CD4-positive, CD25-positive, alpha-beta regulatory T cell (primary cell): ENCODE data around the gene LRMDA. TPM values are rescaled to one million over a fixed set of nuclear protein-coding genes. Genes with fewer than 3 reads are reported as not detected.

Experiments used
- ATAC-seq, 2 donors: fragments of 150-1000 bp; cut with Tn5 transposase; one replicate each; pipeline ENCODE4 v1.10.0; 2021; ENCODE audit warnings: low read depth in 2 of 2, moderate number of reproducible peaks in 2 of 2, moderate library complexity in 1 of 2
- DNase-seq, 3 donors: peaks; one replicate each; pipeline versions ENCODE4 v3.0.0 to v3.0.0-alpha.2; 2012 to 2022; ENCODE audit warnings: mixed read lengths in 1 of 3
- H3K27ac ChIP-seq: one replicate; pipeline ENCODE4 v1.7.0; 2013; ENCODE audit warnings: mild to moderate bottlenecking, low read length; ENCODE audit not compliant: insufficient read depth, poor library complexity, severe bottlenecking
- H3K27me3 ChIP-seq: one replicate; pipeline ENCODE4 v1.7.0; 2013; ENCODE audit warnings: low read length; ENCODE audit not compliant: control insufficient read depth, insufficient read depth
- H3K36me3 ChIP-seq: one replicate; pipeline ENCODE4 v1.7.0; 2013; ENCODE audit warnings: mild to moderate bottlenecking, low read length, moderate library complexity; ENCODE audit not compliant: control insufficient read depth, insufficient read depth
- H3K4me1 ChIP-seq: 2 replicates; pipeline ENCODE4 v1.7.0; 2013; ENCODE audit warnings: mild to moderate bottlenecking, low read length; ENCODE audit not compliant: insufficient read depth, control insufficient read depth, poor library complexity, severe bottlenecking
- H3K4me3 ChIP-seq: one replicate; pipeline ENCODE4 v1.7.0; 2013; ENCODE audit warnings: low read depth, mild to moderate bottlenecking, low read length, moderate library complexity
- H3K9me3 ChIP-seq, 2 experiments: 1 replicate in 1 of 2; 2 replicates in 1 of 2; pipeline ENCODE4 v1.7.0; 2013; ENCODE audit warnings: low read length in 2 of 2, mild to moderate bottlenecking in 1 of 2, moderate library complexity in 1 of 2; ENCODE audit not compliant: control insufficient read depth in 2 of 2
- H3K27ac Mint-ChIP-seq, 3 donors: one replicate each; pipeline ENCODE4 v1.8.0; 2020 to 2022; ENCODE audit warnings: mild to moderate bottlenecking in 3 of 3, mixed read lengths in 3 of 3, moderate library complexity in 2 of 3
- H3K27me3 Mint-ChIP-seq: one replicate; pipeline ENCODE4 v1.8.0; 2022; ENCODE audit warnings: mild to moderate bottlenecking, mixed read lengths
- H3K36me3 Mint-ChIP-seq: one replicate; pipeline ENCODE4 v1.8.0; 2020; ENCODE audit warnings: mixed read lengths
- H3K4me1 Mint-ChIP-seq, 4 donors: one replicate each; pipeline ENCODE4 v1.8.0; 2020 to 2022; ENCODE audit warnings: mixed read lengths in 4 of 4, mild to moderate bottlenecking in 1 of 4
- H3K4me3 Mint-ChIP-seq, 4 donors: one replicate each; pipeline ENCODE4 v1.8.0; 2020 to 2022; ENCODE audit warnings: mild to moderate bottlenecking in 4 of 4, mixed read lengths in 4 of 4, moderate library complexity in 3 of 4
- H3K9me3 Mint-ChIP-seq, 7 donors: one replicate each; pipeline ENCODE4 v1.8.0; 2020 to 2022; ENCODE audit warnings: mixed read lengths in 7 of 7, mild to moderate bottlenecking in 3 of 7, moderate library complexity in 2 of 7
- polyA plus RNA-seq, 4 donors: library from polyadenylated mRNA; unstranded; fragments of 300-500 nt; fragmentation: Illumina TruSeq; gene quantifications; one replicate each; pipeline ENCODE4 v1.2.3, GENCODE V29; 2021
- total RNA-seq: library from RNA; stranded (reverse); gene quantifications from one replicate; pipeline ENCODE4 v1.2.3, GENCODE V29; 2022

The LRMDA gene
- total and polyA plus RNA-seq, 5 donors from 2014 or later, result 0.10 TPM; not detected in 4

DNA sequence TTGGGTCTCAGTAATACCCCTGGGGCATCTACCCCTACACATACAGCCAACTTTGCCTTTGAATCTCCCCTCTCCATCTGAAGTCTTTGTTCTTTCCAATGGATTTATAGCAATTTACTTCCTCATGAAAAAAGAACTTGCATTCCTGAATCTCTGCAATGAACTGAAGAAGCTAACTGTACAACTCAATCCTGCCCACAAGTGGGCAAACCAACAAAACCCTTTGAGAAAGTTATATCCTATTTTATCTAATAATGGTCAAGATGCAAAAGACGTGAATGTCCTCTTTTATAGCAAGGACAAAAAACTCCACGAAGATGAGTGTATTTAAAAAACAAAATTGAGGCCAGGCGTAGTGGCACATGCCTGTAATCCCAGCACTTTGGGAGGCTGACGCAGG lies 991.3 kb downstream of the LRMDA start:
- no peak overlapping the region for H3K27ac Mint-ChIP-seq
- ATAC-seq, result no peak
- H3K4me1 Mint-ChIP-seq, result no peaks in the 10 kb centered on the region

DNA sequence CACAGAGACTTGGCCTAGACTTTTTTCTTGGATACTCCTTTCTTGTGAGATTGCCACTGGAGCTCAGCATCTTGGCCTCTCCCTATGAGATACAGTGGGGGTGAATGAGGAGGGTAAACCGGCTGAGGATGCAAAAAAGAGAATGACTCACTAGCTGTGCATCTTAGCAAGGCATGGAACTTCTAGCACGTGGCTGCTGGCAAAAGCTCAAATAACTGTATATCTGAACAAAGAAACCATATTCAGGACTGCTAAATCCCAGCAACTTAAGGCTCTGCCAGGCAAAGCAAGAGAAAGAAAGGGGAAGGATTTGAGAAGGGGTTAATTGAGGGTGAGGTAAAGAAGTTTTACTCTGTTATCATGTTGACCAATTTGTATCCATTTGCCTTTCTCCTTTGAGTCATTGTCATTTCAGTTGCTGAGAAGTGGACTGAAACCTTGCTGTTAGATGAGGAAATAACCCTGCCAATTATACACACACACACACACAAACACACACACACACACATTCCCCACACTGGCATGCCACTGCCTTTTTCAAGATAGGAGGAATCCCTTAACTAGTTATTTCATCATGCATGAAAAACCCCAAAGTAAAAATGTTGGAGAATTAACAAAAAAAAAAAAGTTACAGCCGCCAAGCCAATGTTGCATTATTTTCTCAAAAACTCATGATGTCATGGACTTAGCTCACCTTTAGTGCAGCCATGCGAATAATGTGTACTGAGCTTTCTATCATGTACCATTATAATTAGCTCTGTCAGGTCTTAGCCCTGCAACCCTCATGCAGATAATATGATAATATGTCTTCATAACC lies 997.3 kb downstream of the LRMDA start:
- H3K4me3 ChIP-seq, result no peak overlapping the region
- H3K4me1 ChIP-seq, result no peaks in the 10 kb centered on the region
- no peaks in the 10 kb centered on the region for H3K9me3 ChIP-seq
- H3K4me1 Mint-ChIP-seq, result no peaks in the 10 kb centered on the region
- DNase-seq, result no peak
- ATAC-seq, result no peak
- H3K27me3 Mint-ChIP-seq, result no peaks in the 10 kb centered on the region
- no peak overlapping the region for H3K27ac Mint-ChIP-seq
- H3K9me3 Mint-ChIP-seq, result peaks cover 0 to 6% (median 3%) of the 10 kb centered on the region in 7 donors
- H3K36me3 Mint-ChIP-seq, result no peaks in the 10 kb centered on the region
- no peak overlapping the region for H3K4me3 Mint-ChIP-seq
- no peak overlapping the region for H3K27ac ChIP-seq
- no peaks in the 10 kb centered on the region for H3K27me3 ChIP-seq
- no peaks in the 10 kb centered on the region for H3K36me3 ChIP-seq

More for the DNA sequence above, 991.3 kb downstream of the LRMDA start:
- H3K4me3 Mint-ChIP-seq, result no peak overlapping the region
- H3K9me3 Mint-ChIP-seq, result peaks cover 0 to 5% (median 3%) of the 10 kb centered on the region in 7 donors
- H3K27ac ChIP-seq, result no peak overlapping the region
- no peak overlapping the region for H3K4me3 ChIP-seq
- no peaks in the 10 kb centered on the region for H3K36me3 ChIP-seq
- DNase-seq, result no peak
- no peaks in the 10 kb centered on the region for H3K36me3 Mint-ChIP-seq
- no peaks in the 10 kb centered on the region for H3K9me3 ChIP-seq
- no peaks in the 10 kb centered on the region for H3K4me1 ChIP-seq
- no peaks in the 10 kb centered on the region for H3K27me3 ChIP-seq
- no peaks in the 10 kb centered on the region for H3K27me3 Mint-ChIP-seq

DNA sequence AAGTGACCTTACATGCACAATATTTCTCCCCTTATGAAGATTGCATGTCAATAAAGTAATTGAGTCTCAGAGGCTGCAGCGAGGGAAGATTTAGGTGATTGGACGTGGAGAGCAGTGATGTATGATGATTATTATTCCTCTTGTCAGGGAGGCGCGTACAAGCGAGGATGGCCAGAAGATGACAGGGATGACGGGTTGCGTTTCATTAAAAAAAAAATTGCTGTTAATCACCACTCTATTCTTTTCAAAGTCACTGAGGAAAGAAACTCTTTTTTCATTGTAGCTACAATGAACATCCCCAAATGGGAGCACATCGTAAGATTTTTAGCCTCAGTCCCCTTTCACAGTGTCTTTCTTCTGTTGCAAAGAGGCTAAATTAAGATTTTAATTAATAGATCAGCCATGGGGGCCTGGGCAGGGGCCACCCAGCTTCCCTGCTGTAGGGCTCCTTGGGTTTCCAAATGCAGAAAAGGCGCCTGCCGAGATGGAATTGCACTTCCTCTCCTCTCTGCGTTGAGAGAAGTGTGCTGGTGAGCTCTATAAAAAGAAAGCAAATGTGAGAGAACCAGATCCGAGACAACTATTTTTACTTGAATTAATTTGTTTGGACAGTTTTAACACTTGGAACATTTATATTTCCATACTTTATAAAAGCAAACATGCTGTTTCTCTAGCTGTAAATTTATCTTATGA lies 998.1 kb downstream of the LRMDA start:
- Histone ChIP-seq H3K4me1 (no peaks in the 10 kb centered on the region), H3K4me3 (no peak overlapping the region), H3K9me3 (no peaks in the 10 kb centered on the region), H3K27me3 (no peaks in the 10 kb centered on the region), H3K27ac (no peak overlapping the region), H3K36me3 (no peaks in the 10 kb centered on the region)
- Mint-ChIP-seq H3K27me3 (no peaks in the 10 kb centered on the region), H3K4me3 (no peak overlapping the region), H3K27ac (no peak overlapping the region), H3K36me3 (no peaks in the 10 kb centered on the region), H3K9me3 (peaks cover 0 to 8% (median 3%) of the 10 kb centered on the region in 7 donors), H3K4me1 (no peaks in the 10 kb centered on the region)
- DNase-seq (no peak), ATAC-seq (no peak)

DNA sequence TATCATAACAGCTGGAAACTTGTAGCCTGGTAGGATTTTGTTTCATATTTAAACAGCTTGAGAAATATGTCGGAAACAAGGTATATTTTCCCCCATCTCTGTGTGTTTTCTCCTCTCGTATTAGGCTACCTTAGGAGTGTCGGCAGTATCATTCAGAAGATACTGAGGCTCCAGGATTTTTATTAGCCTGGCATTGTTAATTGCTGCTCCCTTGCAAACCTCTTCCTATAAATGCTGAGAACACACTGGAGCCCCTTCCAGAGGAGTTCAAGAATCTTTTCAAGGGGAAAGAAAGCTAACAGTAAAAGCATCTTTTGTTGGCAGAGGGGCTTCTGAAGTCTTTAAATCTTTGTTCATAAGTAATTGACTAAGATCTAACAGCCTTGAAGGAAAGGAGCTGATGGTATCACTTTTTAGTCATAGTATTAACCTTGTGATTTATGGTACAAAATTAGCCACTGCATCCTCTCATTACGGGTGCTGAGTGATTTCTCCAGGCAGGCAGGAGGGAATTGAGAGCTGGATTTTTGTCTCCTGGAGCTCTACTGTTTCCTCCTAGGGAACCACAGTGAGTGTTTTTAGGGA lies 998.7 kb downstream of the LRMDA start:
- Mint-ChIP-seq H3K36me3 (no peaks in the 10 kb centered on the region), H3K4me3 (no peak overlapping the region), H3K9me3 (peaks cover 0 to 8% (median 3%) of the 10 kb centered on the region in 7 donors), H3K27ac (no peak overlapping the region), H3K27me3 (no peaks in the 10 kb centered on the region), H3K4me1 (no peaks in the 10 kb centered on the region)
- no peaks in the 10 kb centered on the region for H3K4me1 ChIP-seq
- H3K4me3 ChIP-seq, result no peak overlapping the region
- no peak for DNase-seq
- no peaks in the 10 kb centered on the region for H3K9me3 ChIP-seq
- ATAC-seq, result no peak
- H3K36me3 ChIP-seq, result no peaks in the 10 kb centered on the region
- no peaks in the 10 kb centered on the region for H3K27me3 ChIP-seq
- H3K27ac ChIP-seq, result no peak overlapping the region

DNA sequence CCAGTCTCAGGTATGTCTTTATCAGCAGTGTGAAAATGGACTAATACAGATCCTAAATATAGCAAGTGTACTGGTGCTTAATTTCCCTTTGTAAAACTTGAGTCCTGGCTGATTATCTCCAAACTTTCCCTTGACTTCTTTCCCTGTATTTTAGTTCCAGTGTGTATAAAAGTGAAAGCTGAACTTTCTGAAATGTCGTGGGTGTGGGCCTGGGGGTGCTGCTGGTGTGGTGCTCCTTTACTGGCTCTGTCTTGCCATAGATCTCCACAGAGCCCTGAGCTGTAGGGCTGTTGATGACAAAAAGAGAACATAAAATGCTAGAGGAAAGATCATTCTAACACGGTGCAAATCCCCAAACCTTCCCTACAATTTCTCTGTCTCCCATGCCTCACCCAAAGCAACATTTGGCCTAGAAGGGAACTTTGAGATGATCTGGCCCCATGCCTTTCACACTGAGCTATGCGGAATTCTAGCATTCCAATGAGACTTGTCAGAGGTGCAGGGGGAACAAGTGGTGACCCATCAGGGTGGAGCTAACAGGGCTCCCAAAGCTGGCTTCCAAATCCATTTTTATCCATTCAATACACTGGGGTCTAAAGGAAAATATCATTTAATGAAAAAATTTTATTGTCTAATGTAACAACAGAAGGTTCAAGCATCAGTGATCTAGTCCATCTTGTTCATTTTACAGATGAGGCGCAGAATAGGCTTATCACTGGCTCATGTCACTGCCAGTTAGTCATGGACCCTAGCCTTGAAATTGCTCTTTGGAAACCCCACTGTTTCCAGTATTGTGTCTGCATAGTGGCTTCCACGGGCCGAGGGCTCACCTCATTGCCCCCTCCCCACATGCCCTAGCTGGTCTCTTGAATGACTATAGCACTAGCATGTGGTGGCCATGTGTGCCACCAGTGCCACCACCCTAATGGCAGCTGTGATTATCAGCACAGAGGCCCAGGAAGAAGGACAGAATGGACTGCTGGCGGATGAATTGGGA lies 1000.9 kb downstream of the LRMDA start:
- DNase-seq (no peak), ATAC-seq (no peak)
- Histone ChIP-seq H3K4me3 (no peak overlapping the region), H3K9me3 (no peaks in the 10 kb centered on the region), H3K27me3 (no peaks in the 10 kb centered on the region), H3K27ac (no peak overlapping the region), H3K4me1 (no peaks in the 10 kb centered on the region), H3K36me3 (no peaks in the 10 kb centered on the region)
- Mint-ChIP-seq H3K9me3 (peaks cover 0 to 8% (median 2%) of the 10 kb centered on the region in 7 donors), H3K36me3 (no peaks in the 10 kb centered on the region), H3K27ac (no peak overlapping the region), H3K4me1 (no peaks in the 10 kb centered on the region), H3K4me3 (no peak overlapping the region), H3K27me3 (no peaks in the 10 kb centered on the region)

DNA sequence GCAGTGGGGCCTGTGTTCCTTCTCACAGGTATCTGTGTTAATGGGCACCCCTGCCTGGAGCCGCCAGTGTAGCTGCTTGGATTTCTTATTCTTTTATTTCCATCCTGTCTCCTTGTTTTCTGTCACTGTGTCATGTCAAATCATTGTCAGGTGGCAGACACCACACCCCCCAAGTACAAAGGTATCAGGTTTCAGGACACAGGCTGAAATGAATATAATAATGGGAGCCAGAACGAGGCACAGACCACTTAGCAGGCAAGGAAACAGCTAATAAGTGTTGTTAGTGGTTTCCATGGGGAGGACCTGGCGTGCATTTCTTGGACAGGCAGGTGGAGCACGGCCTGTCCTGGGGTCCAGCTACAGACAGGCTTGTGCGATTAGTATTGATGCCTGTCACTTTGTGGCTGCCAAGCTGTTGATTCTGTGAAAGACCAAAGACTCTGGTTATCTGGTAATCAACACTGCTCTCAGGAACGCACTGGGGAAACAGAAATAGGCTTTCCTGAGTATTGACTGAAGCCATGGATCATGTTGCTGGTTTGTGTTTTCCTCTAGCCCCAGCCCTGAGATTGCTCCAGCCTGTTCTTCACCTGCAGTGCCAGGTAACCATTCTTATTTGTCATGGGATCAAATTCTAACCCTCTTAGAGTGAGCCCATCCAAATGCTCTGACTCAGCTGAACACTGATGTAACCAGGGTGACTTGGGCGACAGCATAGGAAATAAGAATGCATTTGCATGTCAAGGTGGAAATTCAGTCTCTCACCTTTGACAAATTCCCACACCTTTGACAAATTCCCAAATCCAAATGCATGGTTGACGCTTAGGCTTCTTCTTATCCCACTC lies 1002.0 kb downstream of the LRMDA start:
- H3K4me1 ChIP-seq, result no peaks in the 10 kb centered on the region
- H3K9me3 Mint-ChIP-seq, result peaks cover 0 to 4% (median 2%) of the 10 kb centered on the region in 7 donors
- H3K27me3 ChIP-seq, result no peaks in the 10 kb centered on the region
- no peaks in the 10 kb centered on the region for H3K9me3 ChIP-seq
- no peaks in the 10 kb centered on the region for H3K27me3 Mint-ChIP-seq
- H3K36me3 Mint-ChIP-seq, result no peaks in the 10 kb centered on the region
- H3K4me1 Mint-ChIP-seq, result no peaks in the 10 kb centered on the region
- H3K4me3 ChIP-seq, result no peak overlapping the region
- H3K36me3 ChIP-seq, result no peaks in the 10 kb centered on the region
- DNase-seq (no peak), ATAC-seq (no peak)
- no peak overlapping the region for H3K4me3 Mint-ChIP-seq
- H3K27ac ChIP-seq, result no peak overlapping the region
- H3K27ac Mint-ChIP-seq, result no peak overlapping the region
